HepG2 (cell line): ENCODE measurements around the gene CDC42EP4. TPM values are rescaled to one million over a fixed set of nuclear protein-coding genes. Genes with fewer than 3 reads are reported as not detected.

Experiments used
- ERF ChIP-seq: IDR thresholded peaks from 2 replicates; pipeline ENCODE4 v1.6.1; 2018; ENCODE audit warnings: missing biosample characterization, missing genetic modification reagents
- GABPB1 ChIP-seq: IDR thresholded peaks from 2 replicates; pipeline ENCODE4 v1.6.1; 2016; ENCODE audit warnings: mild to moderate bottlenecking, missing genetic modification reagents, moderate library complexity, missing compliant biosample characterization
- KDM4B ChIP-seq: sonication (generic); formaldehyde crosslinking; IDR thresholded peaks from 2 replicates; pipeline ENCODE4 v1.4.0; 2020; ENCODE audit warnings: missing genetic modification reagents
- MAZ ChIP-seq, 2 experiments: sonication (generic) in 1 of 2; formaldehyde crosslinking in 1 of 2; IDR thresholded peaks; 2 replicates each; pipeline versions ENCODE4 v1.5.0 to v1.6.1; 2012 to 2020; ENCODE audit warnings: low read depth in 2 of 2, mild to moderate bottlenecking in 2 of 2, borderline replicate concordance in 1 of 2, improper control_type of control experiment in 1 of 2, low read length in 1 of 2, missing genetic modification reagents in 1 of 2, moderate library complexity in 1 of 2
- MYC ChIP-seq: sonication (generic); formaldehyde crosslinking; IDR thresholded peaks from 2 replicates; pipeline ENCODE4 v1.9.0; 2021; ENCODE audit warnings: missing genetic modification reagents, borderline replicate concordance
- NFAT5 ChIP-seq: sonication (generic); formaldehyde crosslinking; IDR thresholded peaks from 2 replicates; pipeline ENCODE4 v1.4.0; 2020; ENCODE audit warnings: missing genetic modification reagents
- SKI ChIP-seq: fragments of 450-650 bp; IDR thresholded peaks from one replicate; pipeline ENCODE4 v1.6.1; 2018; ENCODE audit warnings: mild to moderate bottlenecking; ENCODE audit not compliant: partially characterized antibody
- SNAPC4 ChIP-seq: sonication (generic); formaldehyde crosslinking; IDR thresholded peaks from 2 replicates; pipeline ENCODE4 v1.4.0; 2020; ENCODE audit warnings: mild to moderate bottlenecking, missing genetic modification reagents
- ZBTB33 ChIP-seq: sonication (generic); formaldehyde crosslinking; IDR thresholded peaks from 2 replicates; pipeline ENCODE4 v1.4.0; 2020; ENCODE audit warnings: missing genetic modification reagents
- ZC3H13 ChIP-seq: sonication (generic); formaldehyde crosslinking; IDR thresholded peaks from 2 replicates; pipeline ENCODE4 v1.8.1; 2023; ENCODE audit warnings: mild to moderate bottlenecking, missing genetic modification reagents, moderate library complexity
- ZNF362 ChIP-seq: sonication (generic); formaldehyde crosslinking; IDR thresholded peaks from 2 replicates; pipeline ENCODE4 v1.4.0; 2020; ENCODE audit warnings: missing genetic modification reagents, mild to moderate bottlenecking, borderline replicate concordance
- ZNF572 ChIP-seq: sonication (generic); formaldehyde crosslinking; IDR thresholded peaks from 2 replicates; pipeline ENCODE4 v1.5.1; 2020; ENCODE audit warnings: mild to moderate bottlenecking, missing genetic modification reagents
- polyA plus RNA-seq, 8 experiments: library from polyadenylated mRNA; depleted of rRNA in 3 of 8; stranded (reverse) in 7 of 8; unstranded in 1 of 8; fragments of >200 nt; fragmentation: Illumina TruSeq in 4 of 8; extraction: Trizol in 4 of 8; gene quantifications; 2 replicates each; pipeline versions ENCODE4 v1.2.1 to v1.2.3, GENCODE V29; 2011 to 2016; ENCODE audit warnings: low read depth in 4 of 8, missing spikeins in 1 of 8, mixed read lengths in 1 of 8; ENCODE audit not compliant: insufficient read depth in 1 of 8
- total RNA-seq, 5 experiments: library from RNA; depleted of rRNA; stranded (reverse); fragments of >200 nt; fragmentation: Illumina TruSeq; extraction: Trizol; gene quantifications; 2 replicates each; pipeline ENCODE4 v1.2.3, GENCODE V29; 2016; ENCODE audit warnings: low read depth in 1 of 5
- TF ChIP-seq, protein P1 (sequence below): sonication (generic); formaldehyde crosslinking; IDR thresholded peaks from 2 replicates; pipeline ENCODE4 v1.9.0; 2022; ENCODE audit warnings: low read depth, missing genetic modification reagents

Gene CDC42EP4
- total and polyA plus RNA-seq, 2 of the 13 experiments (the other 11 are each of a cell fraction or from before 2014, with no cell fraction given): 19.0 to 54.0 TPM

- TF ChIP-seq MYC (CRISPR knock-in tag) (peak; percentile 76; the same call in 1 of the 2 replicates), ZC3H13 (CRISPR knock-in tag) (no peak), NFAT5 (CRISPR knock-in tag) (no peak), ZNF362 (CRISPR knock-in tag) (peak; percentile 61; the same call in 1 of the 2 replicates), ERF (CRISPR knock-in tag) (peak; percentile 93), ZNF572 (CRISPR knock-in tag) (no peak), SNAPC4 (no peak), GABPB1 (CRISPR knock-in tag) (peak; percentile 58), MAZ (IDR thresholded peaks at IDR 0.05; ENCODE audit: borderline replicate concordance, low read depth, low read length) (peak; percentile 73), MAZ (CRISPR knock-in tag; IDR thresholded peaks at IDR 0.05; ENCODE audit: low read depth) (peak; percentile 83; the same call in 1 of the 2 replicates), KDM4B (CRISPR knock-in tag) (peak; percentile 75; the same call in 1 of the 2 replicates), ZBTB33 (CRISPR knock-in tag) (0 out of 2 replicates have a peak, but pooled peaks have one; percentile 42), SKI (peak; percentile 95)
- TF ChIP-seq, protein P1, sequence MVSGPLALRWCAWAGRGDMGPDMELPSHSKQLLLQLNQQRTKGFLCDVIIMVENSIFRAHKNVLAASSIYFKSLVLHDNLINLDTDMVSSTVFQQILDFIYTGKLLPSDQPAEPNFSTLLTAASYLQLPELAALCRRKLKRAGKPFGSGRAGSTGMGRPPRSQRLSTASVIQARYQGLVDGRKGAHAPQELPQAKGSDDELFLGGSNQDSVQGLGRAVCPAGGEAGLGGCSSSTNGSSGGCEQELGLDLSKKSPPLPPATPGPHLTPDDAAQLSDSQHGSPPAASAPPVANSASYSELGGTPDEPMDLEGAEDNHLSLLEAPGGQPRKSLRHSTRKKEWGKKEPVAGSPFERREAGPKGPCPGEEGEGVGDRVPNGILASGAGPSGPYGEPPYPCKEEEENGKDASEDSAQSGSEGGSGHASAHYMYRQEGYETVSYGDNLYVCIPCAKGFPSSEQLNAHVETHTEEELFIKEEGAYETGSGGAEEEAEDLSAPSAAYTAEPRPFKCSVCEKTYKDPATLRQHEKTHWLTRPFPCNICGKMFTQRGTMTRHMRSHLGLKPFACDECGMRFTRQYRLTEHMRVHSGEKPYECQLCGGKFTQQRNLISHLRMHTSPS (CRISPR knock-in tag): peak; percentile 98
These were observed 38.9 kb downstream of the CDC42EP4 start (continued) for GRCh38 chr17:73272906-73273218.
